Glutamatergic neuron (in vitro differentiated cells): ENCODE measurements around the gene CHST6. TPM values are rescaled to one million over a fixed set of nuclear protein-coding genes. Genes with fewer than 3 reads are reported as not detected.
A peak's percentile ranks its signal among the peaks of the same experiment; 100 is the strongest.
"Not testable (repeated sequence)": the region's sequence is repeated elsewhere in the genome, so short reads cannot be mapped to it uniquely, and the experiment has no call there.

Source experiments
- DNase-seq: peaks from one replicate; pipeline ENCODE4 v3.0.0; 2022
- H3K27ac Mint-ChIP-seq: one replicate; pipeline ENCODE4 v1.8.0; 2020; ENCODE audit warnings: mild to moderate bottlenecking, mixed read lengths, inconsistent platforms; ENCODE audit not compliant: unreplicated experiment
- H3K27me3 Mint-ChIP-seq: one replicate; pipeline ENCODE4 v1.8.0; 2020; ENCODE audit warnings: mild to moderate bottlenecking, moderate library complexity, mixed read lengths, inconsistent platforms; ENCODE audit not compliant: unreplicated experiment
- H3K36me3 Mint-ChIP-seq: one replicate; pipeline ENCODE4 v1.8.0; 2020; ENCODE audit warnings: mild to moderate bottlenecking, mixed read lengths, inconsistent platforms; ENCODE audit not compliant: unreplicated experiment
- H3K4me1 Mint-ChIP-seq: one replicate; pipeline ENCODE4 v1.8.0; 2020; ENCODE audit warnings: mild to moderate bottlenecking, low read depth, mixed read lengths, inconsistent platforms; ENCODE audit not compliant: unreplicated experiment
- H3K4me3 Mint-ChIP-seq: one replicate; pipeline ENCODE4 v1.8.0; 2020; ENCODE audit warnings: mild to moderate bottlenecking, mixed read lengths, inconsistent platforms; ENCODE audit not compliant: unreplicated experiment
- H3K9me3 Mint-ChIP-seq: one replicate; pipeline ENCODE4 v1.8.0; 2020; ENCODE audit warnings: mild to moderate bottlenecking, moderate library complexity, mixed read lengths, inconsistent platforms; ENCODE audit not compliant: unreplicated experiment
- long read RNA-seq: library from polyadenylated mRNA; unstranded; transcript quantifications from one replicate; pipeline ENCODE4 v2.0.0, GENCODE V29; 2020; ENCODE audit not compliant: unreplicated experiment
- total RNA-seq: library from RNA; stranded (reverse); fragmentation: NEBNext Ultra II Directional; extraction: Animal tissue kit (Norgen Biotek cat#: 25700); gene quantifications from one replicate; pipeline ENCODE4 v1.2.1, GENCODE V29; 2021; ENCODE audit not compliant: unreplicated experiment
- TF ChIP-seq, protein P1 (sequence below): fragments of 200-600 bp; sonication (generic); IDR thresholded peaks from one replicate; pipeline ENCODE4 v1.5.0; 2021; ENCODE audit not compliant: partially characterized antibody, unreplicated experiment

Gene CHST6
- 4.0 TPM for total RNA-seq
- long read RNA-seq: 0 reads

- peak within 1 kb of the TSS; percentile 88 for H3K4me3 Mint-ChIP-seq
- no peaks in the 10 kb centered on the region for H3K36me3 Mint-ChIP-seq
- peaks cover 14% of the 10 kb centered on the region for H3K4me1 Mint-ChIP-seq
- no peak within 1 kb of the TSS for H3K27ac Mint-ChIP-seq
- H3K27me3 Mint-ChIP-seq: peaks cover 5% of the 10 kb centered on the region
- H3K9me3 Mint-ChIP-seq: no peaks in the 10 kb centered on the region
- DNase-seq: peak; percentile 33
- TF ChIP-seq, protein P1, sequence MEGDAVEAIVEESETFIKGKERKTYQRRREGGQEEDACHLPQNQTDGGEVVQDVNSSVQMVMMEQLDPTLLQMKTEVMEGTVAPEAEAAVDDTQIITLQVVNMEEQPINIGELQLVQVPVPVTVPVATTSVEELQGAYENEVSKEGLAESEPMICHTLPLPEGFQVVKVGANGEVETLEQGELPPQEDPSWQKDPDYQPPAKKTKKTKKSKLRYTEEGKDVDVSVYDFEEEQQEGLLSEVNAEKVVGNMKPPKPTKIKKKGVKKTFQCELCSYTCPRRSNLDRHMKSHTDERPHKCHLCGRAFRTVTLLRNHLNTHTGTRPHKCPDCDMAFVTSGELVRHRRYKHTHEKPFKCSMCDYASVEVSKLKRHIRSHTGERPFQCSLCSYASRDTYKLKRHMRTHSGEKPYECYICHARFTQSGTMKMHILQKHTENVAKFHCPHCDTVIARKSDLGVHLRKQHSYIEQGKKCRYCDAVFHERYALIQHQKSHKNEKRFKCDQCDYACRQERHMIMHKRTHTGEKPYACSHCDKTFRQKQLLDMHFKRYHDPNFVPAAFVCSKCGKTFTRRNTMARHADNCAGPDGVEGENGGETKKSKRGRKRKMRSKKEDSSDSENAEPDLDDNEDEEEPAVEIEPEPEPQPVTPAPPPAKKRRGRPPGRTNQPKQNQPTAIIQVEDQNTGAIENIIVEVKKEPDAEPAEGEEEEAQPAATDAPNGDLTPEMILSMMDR: no peak
Measured at GRCh38 chr16:75495076-75495674, at the start of gene CHST6. Gene CHST6 (minus strand): TSS chr16:75495441. CDS start chr16:75479828, 15,613 bp downstream.

DNA sequence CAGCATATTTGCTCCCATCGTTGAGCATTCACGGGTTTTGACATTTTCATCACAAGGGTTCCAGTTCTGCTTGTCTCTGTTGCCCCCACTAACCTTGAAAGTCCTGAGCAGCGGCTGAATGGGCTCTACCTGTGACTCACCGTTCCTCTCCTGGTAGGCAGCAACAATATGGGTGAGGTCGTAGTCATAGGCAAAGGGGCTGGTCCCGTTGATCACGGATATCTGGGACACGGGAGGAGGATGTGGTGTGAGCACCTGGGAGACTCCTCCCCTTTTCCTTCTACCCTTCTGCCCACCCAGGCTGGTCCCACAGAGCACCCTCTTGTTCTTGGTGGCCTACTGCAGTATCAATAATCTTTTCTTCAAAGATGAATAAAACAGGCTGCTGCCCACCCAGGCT is 47.2 kb upstream of the CHST6 start:
- H3K36me3 Mint-ChIP-seq, H3K27ac Mint-ChIP-seq, H3K27me3 Mint-ChIP-seq, H3K4me3 Mint-ChIP-seq, DNase-seq, H3K9me3 Mint-ChIP-seq, H3K4me1 Mint-ChIP-seq: not testable (repeated sequence)

- no peaks in the 10 kb centered on the region for H3K9me3 Mint-ChIP-seq
- no peaks in the 10 kb centered on the region for H3K36me3 Mint-ChIP-seq
- H3K27ac Mint-ChIP-seq: no peak overlapping the region
- no peaks in the 10 kb centered on the region for H3K27me3 Mint-ChIP-seq
- no peak overlapping the region for H3K4me3 Mint-ChIP-seq
- TF ChIP-seq, protein P1: no peak
- no peak for DNase-seq
- no peaks in the 10 kb centered on the region for H3K4me1 Mint-ChIP-seq
Measured at GRCh38 chr16:75541236-75541635, 46.0 kb upstream of the CHST6 start.

- not testable (repeated sequence) for DNase-seq, H3K27ac Mint-ChIP-seq, H3K27me3 Mint-ChIP-seq, H3K9me3 Mint-ChIP-seq, H3K4me1 Mint-ChIP-seq, H3K36me3 Mint-ChIP-seq, H3K4me3 Mint-ChIP-seq
Measured at GRCh38 chr16:75538882-75539565, 43.8 kb upstream of the CHST6 start.

- Mint-ChIP-seq H3K36me3 (no peaks in the 10 kb centered on the region), H3K27me3 (no peaks in the 10 kb centered on the region), H3K4me1 (no peaks in the 10 kb centered on the region), H3K4me3 (no peak overlapping the region), H3K9me3 (peaks cover 1% of the 10 kb centered on the region), H3K27ac (no peak overlapping the region)
- DNase-seq: no peak
- TF ChIP-seq, protein P1: no peak
Measured at GRCh38 chr16:75537776-75538175, 42.5 kb upstream of the CHST6 start.

DNA sequence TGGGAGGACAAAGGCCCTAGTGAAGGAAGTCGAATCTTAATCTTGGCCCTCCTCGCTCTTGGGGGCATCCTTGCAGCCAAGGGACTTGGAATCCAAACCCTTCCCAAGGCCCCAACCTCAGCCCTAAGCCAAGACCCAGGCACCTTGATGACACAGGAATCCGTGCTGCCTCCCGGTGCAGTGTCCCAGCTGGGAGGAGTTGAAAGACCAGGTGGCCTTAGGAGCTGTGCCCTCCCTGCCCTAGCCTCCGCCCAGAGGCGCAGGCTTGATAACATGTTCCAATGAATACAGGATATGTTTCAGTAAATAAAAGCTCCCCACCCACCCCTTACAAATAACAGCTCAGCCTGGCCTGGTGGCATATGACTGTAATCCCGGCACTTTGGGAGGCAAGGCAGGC is 40.7 kb upstream of the CHST6 start, which contains the start of gene CHST5:
Gene CHST5, minus strand, starts transcription at position 208 of the 400 bp plus-strand sequence. CDS start 5,724 bp downstream, outside the sequence.
- H3K27me3 Mint-ChIP-seq: peaks cover 3% of the 10 kb centered on the region
- DNase-seq: no peak
- H3K4me1 Mint-ChIP-seq: no peaks in the 10 kb centered on the region
- no peaks in the 10 kb centered on the region for H3K36me3 Mint-ChIP-seq
- TF ChIP-seq, protein P1: no peak
- no peak within 1 kb of the TSS for H3K27ac Mint-ChIP-seq
- no peak within 1 kb of the TSS for H3K4me3 Mint-ChIP-seq
- peaks cover 4% of the 10 kb centered on the region for H3K9me3 Mint-ChIP-seq
